Esophagus squamous epithelium (tissue), 5 donors: ENCODE data around the gene GABRR1. TPM values are rescaled to one million over a fixed set of nuclear protein-coding genes. Genes with fewer than 3 reads are reported as not detected.

ENCODE experiments used
- DNase-seq: peaks from one replicate; lab custom pipeline; 2025; lab: John Stamatoyannopoulos, UW
- H3K27ac ChIP-seq, 4 donors: fragments of 200-600 bp; sonication (generic); one replicate each; pipeline ENCODE4 v1.5.1; 2016 to 2019; ENCODE audit warnings: mild to moderate bottlenecking in 1 of 4
- H3K27me3 ChIP-seq, 4 donors: fragments of 200-600 bp; sonication (generic); 1 replicate in 3 of 4; 2 replicates in 1 of 4; pipeline versions ENCODE4 v1.5.1 to v1.6.0; 2017 to 2021; ENCODE audit warnings: antibody characterized with exemption in 1 of 4
- H3K36me3 ChIP-seq, 3 donors: fragments of 200-600 bp; sonication (generic); one replicate each; pipeline ENCODE4 v1.5.1; 2016 to 2019
- H3K4me1 ChIP-seq, 3 donors: fragments of 200-600 bp; sonication (generic); one replicate each; pipeline ENCODE4 v1.5.1; 2017 to 2019
- H3K4me3 ChIP-seq, 4 donors: fragments of 200-600 bp; sonication (generic); 1 replicate in 3 of 4; 2 replicates in 1 of 4; pipeline ENCODE4 v1.5.1; 2016 to 2019; ENCODE audit warnings: mild to moderate bottlenecking in 2 of 4, moderate library complexity in 1 of 4
- H3K9me3 ChIP-seq, 3 donors: fragments of 200-600 bp; sonication (generic); one replicate each; pipeline ENCODE4 v1.5.1; 2016 to 2019
- POLR2A ChIP-seq, 4 donors: fragments of 450-650 bp; IDR thresholded peaks; one replicate each; pipeline ENCODE4 v1.6.1; 2017; ENCODE audit warnings: antibody characterized with exemption in 4 of 4, mild to moderate bottlenecking in 4 of 4, moderate library complexity in 3 of 4
- WGBS, 2 donors: methylation state at CpG; one replicate each; pipeline ENCODE4 v1.1.5; 2018; 5-methylcytosine and 5-hydroxymethylcytosine counted together
- intact Hi-C: fragments of 100-400 bp; cut with DNase I; formaldehyde crosslinking; loops from one replicate; pipeline ENCODE4 v1.15.0; 2022
- total RNA-seq, 4 donors: library from RNA; depleted of rRNA; stranded (reverse); fragments of >200 nt; gene quantifications; one replicate each; pipeline ENCODE4 v1.1.0, GENCODE V29; 2016
- TF ChIP-seq, protein P1 (sequence below), 6 experiments: fragments of 450-650 bp in 4 of 6; fragments of 200-600 bp in 2 of 6; sonication (generic) in 2 of 6; IDR thresholded peaks; one replicate each; pipeline ENCODE4 v1.5.1; 2016 to 2019; ENCODE audit warnings: antibody characterized with exemption in 6 of 6, mild to moderate bottlenecking in 4 of 6, moderate library complexity in 4 of 6
- donor health status: DM: yes; HTN: yes; CAD: no.

The GABRR1 gene
- total RNA-seq, 4 donors from 2014 or later: 1.5 TPM; not detected in 3

DNA sequence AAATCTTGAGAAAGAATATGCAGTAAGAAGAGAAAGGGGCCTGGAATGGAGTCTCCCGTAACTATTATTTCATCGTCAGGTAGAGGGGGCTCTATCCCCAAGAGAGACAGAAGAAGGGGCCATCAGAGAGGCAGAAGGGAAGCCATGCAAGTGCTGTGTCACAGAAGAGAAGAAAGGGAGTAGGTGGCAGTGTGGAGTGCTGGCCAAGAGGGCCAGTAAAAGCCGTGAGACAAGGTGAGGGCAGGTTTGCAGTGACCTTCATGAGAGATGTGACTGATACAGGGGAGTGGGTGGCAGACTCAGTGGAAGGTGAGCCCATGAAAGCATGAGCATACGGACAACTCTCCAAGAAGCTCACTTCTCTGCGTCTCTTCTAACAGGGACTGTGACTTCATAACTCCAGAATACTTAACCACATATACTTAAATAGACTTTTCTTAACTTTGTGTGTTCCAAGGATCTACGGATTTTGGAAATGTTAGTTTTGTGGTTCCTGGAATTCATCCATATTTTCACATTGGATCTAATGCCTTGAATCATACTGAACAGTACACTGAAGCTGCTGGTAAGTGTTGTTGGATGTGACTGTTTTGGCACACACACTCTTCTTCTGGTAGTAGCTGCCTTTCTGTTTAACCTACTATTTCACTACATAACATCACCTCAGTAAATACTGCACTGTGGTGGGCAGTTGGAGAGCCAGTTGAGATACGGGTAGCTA is 55.7 kb downstream of the GABRR1 start:
- peaks cover 0 to 86% (median 0%) of the 10 kb centered on the region in 3 donors for H3K36me3 ChIP-seq
- H3K27ac ChIP-seq: peak overlapping the region in 3 of 4 donors; percentile 59 to 75 (median 73)
- H3K27me3 ChIP-seq: no peaks in the 10 kb centered on the region
- no peak overlapping the region for H3K4me3 ChIP-seq
- 75 to 76% methylated on average over 7 of the region's 7 CpGs for WGBS, 2 donors
- TF ChIP-seq, protein P1, sequence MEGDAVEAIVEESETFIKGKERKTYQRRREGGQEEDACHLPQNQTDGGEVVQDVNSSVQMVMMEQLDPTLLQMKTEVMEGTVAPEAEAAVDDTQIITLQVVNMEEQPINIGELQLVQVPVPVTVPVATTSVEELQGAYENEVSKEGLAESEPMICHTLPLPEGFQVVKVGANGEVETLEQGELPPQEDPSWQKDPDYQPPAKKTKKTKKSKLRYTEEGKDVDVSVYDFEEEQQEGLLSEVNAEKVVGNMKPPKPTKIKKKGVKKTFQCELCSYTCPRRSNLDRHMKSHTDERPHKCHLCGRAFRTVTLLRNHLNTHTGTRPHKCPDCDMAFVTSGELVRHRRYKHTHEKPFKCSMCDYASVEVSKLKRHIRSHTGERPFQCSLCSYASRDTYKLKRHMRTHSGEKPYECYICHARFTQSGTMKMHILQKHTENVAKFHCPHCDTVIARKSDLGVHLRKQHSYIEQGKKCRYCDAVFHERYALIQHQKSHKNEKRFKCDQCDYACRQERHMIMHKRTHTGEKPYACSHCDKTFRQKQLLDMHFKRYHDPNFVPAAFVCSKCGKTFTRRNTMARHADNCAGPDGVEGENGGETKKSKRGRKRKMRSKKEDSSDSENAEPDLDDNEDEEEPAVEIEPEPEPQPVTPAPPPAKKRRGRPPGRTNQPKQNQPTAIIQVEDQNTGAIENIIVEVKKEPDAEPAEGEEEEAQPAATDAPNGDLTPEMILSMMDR (IDR thresholded peaks at IDR 0.05): no peak
- no peak for TF ChIP-seq POLR2A (IDR thresholded peaks at IDR 0.05)
- intact Hi-C loops: no loop called here
- H3K4me1 ChIP-seq: no peaks in the 10 kb centered on the region
- H3K9me3 ChIP-seq: no peaks in the 10 kb centered on the region
- DNase-seq: no peak

DNA sequence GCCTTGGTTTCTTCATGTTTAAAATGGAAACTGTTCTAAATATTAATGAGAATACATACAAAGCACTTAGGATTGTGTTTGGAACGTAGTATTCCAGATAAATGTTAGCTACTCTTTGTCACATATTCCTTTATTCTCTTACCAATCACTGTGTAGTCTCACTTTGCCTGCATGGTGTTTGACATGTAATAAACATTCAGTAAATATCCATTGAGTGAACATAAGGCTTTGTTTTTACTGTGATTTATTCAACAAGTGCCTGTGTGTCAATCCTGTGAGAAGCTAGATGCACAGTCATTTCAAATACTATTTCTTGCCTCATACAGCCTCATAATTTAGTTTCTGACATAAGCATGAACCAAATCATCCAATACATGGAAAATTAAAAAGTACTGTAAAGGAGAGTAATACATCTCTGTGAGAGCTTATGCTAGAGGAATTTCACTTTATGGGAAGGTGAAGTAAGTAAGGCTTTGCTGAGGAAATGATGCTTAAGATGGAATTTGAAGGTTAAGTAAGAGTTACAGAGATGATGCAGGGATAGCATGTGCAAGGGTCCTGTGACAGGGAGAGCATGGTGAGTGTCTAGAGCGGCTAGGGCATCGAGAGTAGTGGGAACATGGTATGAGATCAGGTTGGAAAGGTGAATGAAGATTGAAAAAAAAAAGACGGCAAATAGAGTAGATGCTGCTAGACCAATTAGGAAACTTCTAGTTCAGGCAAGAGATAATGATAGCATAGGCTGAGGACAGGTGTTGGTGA is 56.6 kb downstream of the GABRR1 start:
- whole genome bisulfite sequencing, 2 donors: 92 to 96% methylated on average over 4 of the region's 4 CpGs
- H3K4me3 ChIP-seq: no peak overlapping the region
- DNase-seq: no peak
- no peaks in the 10 kb centered on the region for H3K27me3 ChIP-seq
- no peaks in the 10 kb centered on the region for H3K4me1 ChIP-seq
- intact Hi-C loops: no loop called here
- TF ChIP-seq, protein P1 (IDR thresholded peaks at IDR 0.05): no peak
- no peak for TF ChIP-seq POLR2A (IDR thresholded peaks at IDR 0.05)
- peaks cover 0 to 91% (median 0%) of the 10 kb centered on the region in 3 donors for H3K36me3 ChIP-seq
- no peaks in the 10 kb centered on the region for H3K9me3 ChIP-seq
- peak overlapping the region in 3 of 4 donors; percentile 59 to 75 (median 73) for H3K27ac ChIP-seq

- Histone ChIP-seq H3K4me3 (no peak overlapping the region), H3K9me3 (no peaks in the 10 kb centered on the region), H3K36me3 (peaks cover 0 to 73% (median 0%) of the 10 kb centered on the region in 3 donors), H3K4me1 (peaks cover 0 to 6% (median 0%) of the 10 kb centered on the region in 3 donors), H3K27ac (no peak overlapping the region), H3K27me3 (no peaks in the 10 kb centered on the region)
- intact Hi-C loops: no loop called here
- no peak for DNase-seq
- TF ChIP-seq, protein P1 (IDR thresholded peaks at IDR 0.05): no peak
- TF ChIP-seq POLR2A (IDR thresholded peaks at IDR 0.05): no peak
- WGBS, 2 donors: 77 to 89% methylated on average over 1 of the region's 1 CpG
Measured at GRCh38 chr6:89154131-89154530, 63.0 kb downstream of the GABRR1 start.

- Histone ChIP-seq H3K27me3 (no peaks in the 10 kb centered on the region), H3K4me3 (peak overlapping the region in 1 of 4 donors; percentile 27), H3K36me3 (peaks cover 0 to 18% (median 0%) of the 10 kb centered on the region in 3 donors), H3K27ac (peak overlapping the region in 2 of 4 donors; percentile 42 to 54), H3K9me3 (no peaks in the 10 kb centered on the region), H3K4me1 (peaks cover 0 to 47% (median 11%) of the 10 kb centered on the region in 3 donors)
- TF ChIP-seq, protein P1 (IDR thresholded peaks at IDR 0.05): no peak
- TF ChIP-seq POLR2A (IDR thresholded peaks at IDR 0.05): no peak
- DNase-seq: no peak
- 58 to 61% methylated on average over 13 to 16 of the region's 17 CpGs for whole genome bisulfite sequencing, 2 donors
- intact Hi-C loops: no loop called here
Measured at GRCh38 chr6:89148016-89148750, 69.0 kb downstream of the GABRR1 start.
